Astrocyte (in vitro differentiated cells and primary cell): ENCODE measurements around the gene FAM131C.

ENCODE experiments used
- CTCF ChIP-seq: IDR thresholded peaks from 2 replicates; pipeline ENCODE4 v1.5.1; 2011; ENCODE audit warnings: low read depth, mild to moderate bottlenecking, inconsistent platforms, low read length, moderate library complexity; ENCODE audit not compliant: insufficient read depth
- EZH2 ChIP-seq: IDR thresholded peaks from 2 replicates; pipeline ENCODE4 v1.6.1; 2012; ENCODE audit warnings: mild to moderate bottlenecking, low read length, inconsistent platforms; ENCODE audit not compliant: insufficient read depth

DNA sequence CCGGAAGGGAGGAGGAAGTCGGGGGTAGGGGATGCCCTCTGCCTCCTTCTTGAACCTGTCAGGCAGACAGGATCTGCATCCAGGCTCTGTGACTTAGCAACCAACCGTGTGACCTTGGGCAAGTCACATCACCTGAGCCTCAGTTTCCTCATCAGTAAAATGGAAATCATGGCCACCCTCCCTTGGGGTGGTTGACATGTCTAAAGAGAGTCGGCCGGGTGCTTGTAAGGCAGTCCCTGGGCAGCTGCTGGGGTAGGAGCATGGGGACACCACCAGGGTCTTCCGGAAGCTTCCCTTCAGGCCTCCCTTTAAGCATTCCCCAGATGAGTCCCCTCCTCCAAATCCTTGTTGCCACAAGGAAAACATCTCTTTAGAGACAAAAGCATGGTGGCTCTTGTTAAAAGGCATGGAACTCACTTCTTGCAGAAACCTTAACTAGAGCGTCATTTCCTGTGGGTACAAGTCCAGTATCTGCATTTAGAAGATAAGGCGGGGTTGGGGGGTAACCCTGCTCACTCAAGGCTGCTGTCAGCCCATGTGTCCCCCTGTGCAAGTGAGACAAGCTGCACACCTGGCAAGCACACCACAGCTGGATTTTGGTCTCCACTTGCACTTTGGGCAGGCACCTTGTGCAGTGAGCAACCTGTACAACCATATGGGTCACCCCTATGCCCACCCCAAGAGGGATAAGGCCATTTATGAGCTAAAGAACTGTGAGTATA, 19.5 kb downstream of the FAM131C start:
- TF ChIP-seq CTCF (no peak), EZH2 (no peak)
